GM23248 (cell line): ENCODE measurements around the gene ATP5PD. TPM values are rescaled to one million over a fixed set of nuclear protein-coding genes. Genes with fewer than 3 reads are reported as not detected.

Experiments used
- DNase-seq: peaks from one replicate; pipeline ENCODE4 v3.0.0-alpha.2; 2015
- H2AFZ ChIP-seq: fragments of 200-600 bp; sonication (generic); 2 replicates; pipeline ENCODE4 v1.6.1; 2016; ENCODE audit warnings: antibody characterized with exemption
- H3F3A ChIP-seq: fragments of 200-600 bp; sonication (generic); 2 replicates; pipeline ENCODE4 v1.6.1; 2016; ENCODE audit warnings: mild to moderate bottlenecking, antibody characterized with exemption, mixed run types; ENCODE audit not compliant: insufficient read depth
- H3K27ac ChIP-seq: fragments of 200-600 bp; sonication (generic); 2 replicates; pipeline ENCODE4 v1.5.1; 2016; ENCODE audit warnings: mild to moderate bottlenecking
- H3K27me3 ChIP-seq: fragments of 200-600 bp; sonication (generic); replicated peaks from 2 replicates; pipeline ENCODE4 v1.6.1; 2016; ENCODE audit warnings: mild to moderate bottlenecking; ENCODE audit not compliant: insufficient read depth
- H3K36me3 ChIP-seq: fragments of 200-600 bp; sonication (generic); 2 replicates; pipeline ENCODE4 v1.6.1; 2016; ENCODE audit warnings: low read depth, mild to moderate bottlenecking
- H3K4me1 ChIP-seq: fragments of 200-600 bp; sonication (generic); 2 replicates; pipeline ENCODE4 v1.6.1; 2016; ENCODE audit warnings: mild to moderate bottlenecking; ENCODE audit not compliant: insufficient read depth
- H3K4me2 ChIP-seq: fragments of 200-600 bp; sonication (generic); one replicate; pipeline ENCODE4 v1.6.1; 2016; ENCODE audit warnings: mild to moderate bottlenecking; ENCODE audit not compliant: unreplicated experiment
- H3K4me3 ChIP-seq: fragments of 200-600 bp; sonication (generic); 2 replicates; pipeline ENCODE4 v1.5.1; 2016; ENCODE audit warnings: mild to moderate bottlenecking
- H3K79me2 ChIP-seq: fragments of 200-600 bp; sonication (generic); 2 replicates; pipeline ENCODE4 v1.6.1; 2016; ENCODE audit warnings: mild to moderate bottlenecking; ENCODE audit not compliant: insufficient read depth
- H3K9ac ChIP-seq: fragments of 200-600 bp; sonication (generic); 2 replicates; pipeline ENCODE4 v1.6.1; 2016; ENCODE audit warnings: mild to moderate bottlenecking
- H3K9me2 ChIP-seq: fragments of 200-600 bp; sonication (generic); 2 replicates; pipeline ENCODE4 v1.6.1; 2016; ENCODE audit warnings: mixed run types, mild to moderate bottlenecking, moderate library complexity; ENCODE audit not compliant: insufficient read depth
- H3K9me3 ChIP-seq: fragments of 200-600 bp; sonication (generic); one replicate; pipeline ENCODE4 v1.6.1; 2017; ENCODE audit warnings: low read depth
- H4K20me1 ChIP-seq: fragments of 200-600 bp; sonication (generic); 2 replicates; pipeline ENCODE4 v1.6.0; 2016; ENCODE audit not compliant: insufficient read depth
- EZH2 ChIP-seq: fragments of 200-600 bp; sonication (generic); IDR thresholded peaks from 2 replicates; pipeline ENCODE4 v1.6.1; 2018; ENCODE audit warnings: antibody characterized with exemption, mild to moderate bottlenecking; ENCODE audit not compliant: insufficient read depth, poor library complexity, severe bottlenecking
- EZH2phosphoT487 ChIP-seq: fragments of 200-600 bp; sonication (generic); IDR thresholded peaks from 2 replicates; pipeline ENCODE4 v1.6.1; 2018; ENCODE audit warnings: antibody characterized with exemption, moderate library complexity, mild to moderate bottlenecking, low read depth; ENCODE audit not compliant: insufficient read depth
- WGBS, 2 experiments: methylation state at CpG; one replicate each; pipeline ENCODE4 v1.1.6; 2015 to 2017; ENCODE audit warnings: low lambda C conversion rate in 2 of 2, low coverage in 1 of 2; ENCODE audit errors: missing lambda C conversion rate in 2 of 2; 5-methylcytosine and 5-hydroxymethylcytosine counted together
- in situ Hi-C: fragments of 300-500 bp; cut with MboI; formaldehyde crosslinking; loops from 2 replicates; pipeline ENCODE4 v1.15.0; 2020
- polyA plus RNA-seq: library from polyadenylated mRNA; unstranded; fragments of >200 nt; fragmentation: Nextera tagmentation; extraction: Ambion mirVana; gene quantifications from 2 replicates; pipeline ENCODE4 v1.2.1, GENCODE V29; 2016
- total RNA-seq: library from RNA; depleted of rRNA; stranded (reverse); fragments of >200 nt; shearing (Covaris generic); gene quantifications from 2 replicates; pipeline ENCODE4 v1.2.3, GENCODE V29; 2014

The ATP5PD gene
- total and polyA plus RNA-seq, 2 experiments from 2014 or later: 215 to 522 TPM

- H3K4me2 ChIP-seq: no peak overlapping the region
- peak overlapping the region; percentile 77 for H3K27ac ChIP-seq
- no peaks in the 10 kb centered on the region for H3K9me2 ChIP-seq
- H3F3A ChIP-seq: peaks cover 10% of the 10 kb centered on the region
- no peaks in the 10 kb centered on the region for H3K36me3 ChIP-seq
- no peaks in the 10 kb centered on the region for H3K9me3 ChIP-seq
- 33 to 42% methylated on average over 53 of the region's 53 CpGs for WGBS, 2 experiments
- DNase-seq: peak; percentile 47
- H3K27me3 ChIP-seq: no peaks in the 10 kb centered on the region
- peaks cover 26% of the 10 kb centered on the region for H3K4me1 ChIP-seq
- in situ Hi-C loops: no loop called here
- no peaks in the 10 kb centered on the region for H4K20me1 ChIP-seq
- H3K79me2 ChIP-seq: no peaks in the 10 kb centered on the region
- peak overlapping the region; percentile 56 for H2AFZ ChIP-seq
- H3K9ac ChIP-seq: peak overlapping the region; percentile 54
- H3K4me3 ChIP-seq: peak overlapping the region; percentile 14; the same call in 1 of the 2 replicates
- TF ChIP-seq EZH2phosphoT487 (no peak), EZH2 (no peak)
Measured at GRCh38 chr17:75077496-75078283, 30.9 kb upstream of the ATP5PD start.

GRCh38 chr17:75077072-75077495, 30.3 kb upstream of the ATP5PD start:
- in situ Hi-C loops: no loop called here
- WGBS, 2 experiments: 80 to 91% methylated on average over 22 to 23 of the region's 30 CpGs
- no peaks in the 10 kb centered on the region for H3K79me2 ChIP-seq

GRCh38 chr17:75075597-75076336, 29.0 kb upstream of the ATP5PD start:
- no peaks in the 10 kb centered on the region for H3K27me3 ChIP-seq
- no peaks in the 10 kb centered on the region for H3K79me2 ChIP-seq
- no peak overlapping the region for H2AFZ ChIP-seq
- no peaks in the 10 kb centered on the region for H4K20me1 ChIP-seq
- H3K9me2 ChIP-seq: no peaks in the 10 kb centered on the region
- no peak overlapping the region for H3K9ac ChIP-seq
- peaks cover 10% of the 10 kb centered on the region for H3F3A ChIP-seq
- DNase-seq: no peak
- in situ Hi-C loops: no loop called here
- H3K4me1 ChIP-seq: peaks cover 26% of the 10 kb centered on the region
- TF ChIP-seq EZH2phosphoT487: no peak
- no peak for TF ChIP-seq EZH2
- H3K27ac ChIP-seq: no peak overlapping the region
- 51 to 53% methylated on average over 4 of the region's 4 CpGs for WGBS, 2 experiments
- H3K36me3 ChIP-seq: no peaks in the 10 kb centered on the region
- H3K9me3 ChIP-seq: no peaks in the 10 kb centered on the region
- H3K4me2 ChIP-seq: no peak overlapping the region
- no peak overlapping the region for H3K4me3 ChIP-seq

More at GRCh38 chr17:75077072-75077495, 30.3 kb upstream of the ATP5PD start:
- H3K4me2 ChIP-seq: no peak overlapping the region
- no peak overlapping the region for H3K4me3 ChIP-seq
- H3F3A ChIP-seq: peaks cover 10% of the 10 kb centered on the region
- H3K9me3 ChIP-seq: no peaks in the 10 kb centered on the region
- no peaks in the 10 kb centered on the region for H3K9me2 ChIP-seq
- H3K27ac ChIP-seq: no peak overlapping the region
- peaks cover 26% of the 10 kb centered on the region for H3K4me1 ChIP-seq
- TF ChIP-seq EZH2 (no peak), EZH2phosphoT487 (no peak)
- H4K20me1 ChIP-seq: no peaks in the 10 kb centered on the region
- no peak overlapping the region for H3K9ac ChIP-seq
- DNase-seq: no peak
- no peaks in the 10 kb centered on the region for H3K36me3 ChIP-seq
- H3K27me3 ChIP-seq: no peaks in the 10 kb centered on the region
- no peak overlapping the region for H2AFZ ChIP-seq

- Histone ChIP-seq H3K27ac (no peak overlapping the region), H3K4me2 (no peak overlapping the region), H3K27me3 (no peaks in the 10 kb centered on the region), H3K9me3 (no peaks in the 10 kb centered on the region), H4K20me1 (no peaks in the 10 kb centered on the region), H3F3A (peaks cover 7% of the 10 kb centered on the region; the same call in 1 of the 2 replicates), H3K79me2 (no peaks in the 10 kb centered on the region), H3K4me3 (no peak overlapping the region), H2AFZ (no peak overlapping the region), H3K36me3 (no peaks in the 10 kb centered on the region), H3K9ac (no peak overlapping the region), H3K4me1 (peaks cover 19% of the 10 kb centered on the region), H3K9me2 (no peaks in the 10 kb centered on the region)
- TF ChIP-seq EZH2phosphoT487: no peak
- no peak for TF ChIP-seq EZH2
- no peak for DNase-seq
- WGBS, 2 experiments: 86 to 87% methylated on average over 14 of the region's 14 CpGs
- in situ Hi-C loops: no loop called here
Measured at GRCh38 chr17:75074532-75074931, 27.8 kb upstream of the ATP5PD start.
